Lung (tissue), 12 donors: ENCODE measurements around the gene SYP. TPM values are rescaled to one million over a fixed set of nuclear protein-coding genes. Genes with fewer than 3 reads are reported as not detected.
"Not testable (repeated sequence)": the region's sequence is repeated elsewhere in the genome, so short reads cannot be mapped to it uniquely, and the experiment has no call there.

ENCODE experiments used
- ATAC-seq: fragments of 200-7000 bp; cut with Tn5 transposase; one replicate; pipeline ENCODE4 v1.9.1; 2020; ENCODE audit warnings: moderate number of reproducible peaks; ENCODE audit not compliant: insufficient read depth, low FRiP score
- DNase-seq, 3 donors: peaks; one replicate each; pipeline ENCODE4 v3.0.0-alpha.2; 2013 to 2017
- H3K27ac ChIP-seq, 2 donors: one replicate each; pipeline ENCODE4 v1.5.1; 2013; ENCODE audit warnings: mild to moderate bottlenecking in 2 of 2, moderate library complexity in 2 of 2, control low read depth in 1 of 2, inconsistent platforms in 1 of 2, low read depth in 1 of 2, low read length in 1 of 2
- H3K27me3 ChIP-seq, 3 donors: one replicate each; pipeline ENCODE4 v1.5.1; 2013; ENCODE audit warnings: low read length in 2 of 3; ENCODE audit not compliant: control insufficient read depth in 3 of 3, insufficient read depth in 3 of 3
- H3K36me3 ChIP-seq, 4 donors: one replicate each; pipeline ENCODE4 v1.5.1; 2013; ENCODE audit warnings: low read length in 4 of 4, mild to moderate bottlenecking in 1 of 4, moderate library complexity in 1 of 4; ENCODE audit not compliant: control insufficient read depth in 4 of 4, insufficient read depth in 4 of 4
- H3K4me1 ChIP-seq, 5 donors: one replicate each; pipeline ENCODE4 v1.5.1; 2013; ENCODE audit warnings: low read length in 5 of 5, mild to moderate bottlenecking in 2 of 5, moderate library complexity in 1 of 5; ENCODE audit not compliant: control insufficient read depth in 5 of 5, insufficient read depth in 5 of 5
- H3K4me3 ChIP-seq: one replicate; pipeline ENCODE4 v1.5.1; 2013; ENCODE audit warnings: mild to moderate bottlenecking, control low read depth, moderate library complexity
- H3K9ac ChIP-seq, 2 donors: one replicate each; pipeline ENCODE4 v1.5.1; 2013; ENCODE audit warnings: low read length in 2 of 2, control low read depth in 1 of 2; ENCODE audit not compliant: insufficient read depth in 1 of 2
- H3K9me3 ChIP-seq, 4 donors: one replicate each; pipeline ENCODE4 v1.5.1; 2013; ENCODE audit warnings: low read length in 3 of 4, mild to moderate bottlenecking in 1 of 4, moderate library complexity in 1 of 4; ENCODE audit not compliant: control insufficient read depth in 4 of 4, insufficient read depth in 3 of 4
- CTCF ChIP-seq: IDR thresholded peaks from 2 replicates; pipeline ENCODE4 v1.5.1; 2012; ENCODE audit warnings: mild to moderate bottlenecking; ENCODE audit errors: control extremely low read depth, extremely low read depth
- WGBS, 2 donors: extraction: QIAGEN DNeasy Blood & Tissue Kit; methylation state at CpG; one replicate each; pipeline ENCODE4 v1.1.7; 2013; 5-methylcytosine and 5-hydroxymethylcytosine counted together
- polyA plus RNA-seq, 2 donors: library from polyadenylated mRNA; stranded (reverse); fragments of 200-250 nt; gene quantifications; one replicate each; pipeline ENCODE4 v1.2.1, GENCODE V29; 2013
- total RNA-seq, 2 donors: library from RNA; depleted of rRNA in 1 of 2; stranded (reverse); fragments of >200 nt in 1 of 2; gene quantifications; one replicate each; pipeline ENCODE4 v1.2.1, GENCODE V29; 2014 to 2021
- donor health status: control.
- donor health status: control.
- donor health status: Bipolar disorder and iron deficiency.
- donor health status: healthy.
- donor health status: DM: yes; HTN: yes; CAD: no.

Gene SYP
- total and polyA plus RNA-seq, 4 donors: 3.2 to 5.6 (median 4.9) TPM

- no peak overlapping the region for H3K4me3 ChIP-seq
- DNase-seq (peak; percentile 91 to 94 (median 93)), ATAC-seq (peak; percentile 93)
- peak overlapping the region; percentile 80 to 87 for H3K27ac ChIP-seq
- peak overlapping the region; percentile 46 to 93 for H3K9ac ChIP-seq
- no peaks in the 10 kb centered on the region for H3K4me1 ChIP-seq
- peak; percentile 65 for TF ChIP-seq CTCF
- no peaks in the 10 kb centered on the region for H3K36me3 ChIP-seq
- H3K27me3 ChIP-seq: no peaks in the 10 kb centered on the region
- WGBS, 2 donors: 3 to 41% methylated on average over 39 to 65 of the region's 65 CpGs
- H3K9me3 ChIP-seq: peaks cover 0 to 8% (median 0%) of the 10 kb centered on the region in 4 donors
These were observed 43.8 kb downstream of the SYP start for GRCh38 chrX:49155900-49156837.

- no peaks in the 10 kb centered on the region for H3K36me3 ChIP-seq
- peaks cover 0 to 8% (median 0%) of the 10 kb centered on the region in 4 donors for H3K9me3 ChIP-seq
- H3K4me3 ChIP-seq: peak overlapping the region; percentile 30
- peak; percentile 61 to 84 (median 78) for DNase-seq
- no peaks in the 10 kb centered on the region for H3K27me3 ChIP-seq
- H3K9ac ChIP-seq: peak overlapping the region in 1 of 2 donors; percentile 51
- 1 to 45% methylated on average over 18 of the region's 18 CpGs for WGBS, 2 donors
- ATAC-seq: peak; percentile 54
- peak overlapping the region; percentile 80 to 87 for H3K27ac ChIP-seq
- TF ChIP-seq CTCF: no peak
- H3K4me1 ChIP-seq: no peaks in the 10 kb centered on the region
These were observed 44.6 kb downstream of the SYP start for GRCh38 chrX:49155243-49155899.

GRCh38 chrX:49153467-49153866, 46.5 kb downstream of the SYP start:
- Histone ChIP-seq H3K27ac (no peak overlapping the region), H3K36me3 (no peaks in the 10 kb centered on the region), H3K4me1 (no peaks in the 10 kb centered on the region), H3K9me3 (peaks cover 0 to 5% (median under 1%) of the 10 kb centered on the region in 4 donors), H3K4me3 (no peak overlapping the region), H3K9ac (no peak overlapping the region), H3K27me3 (no peaks in the 10 kb centered on the region)
- TF ChIP-seq CTCF: no peak
- 89 to 93% methylated on average over 1 of the region's 1 CpG for WGBS, 2 donors
- DNase-seq: no peak
- no peak for ATAC-seq

GRCh38 chrX:49149291-49149690, 50.7 kb downstream of the SYP start:
- H3K27me3 ChIP-seq, H3K4me3 ChIP-seq, H3K9me3 ChIP-seq, H3K36me3 ChIP-seq, DNase-seq, ATAC-seq, H3K4me1 ChIP-seq, H3K27ac ChIP-seq, H3K9ac ChIP-seq: not testable (repeated sequence)
- 91 to 99% methylated on average over 12 to 14 of the region's 14 CpGs for WGBS, 2 donors

- not testable (repeated sequence) for H3K36me3 ChIP-seq, H3K9ac ChIP-seq, H3K9me3 ChIP-seq, H3K4me3 ChIP-seq, DNase-seq, H3K4me1 ChIP-seq, H3K27me3 ChIP-seq, ATAC-seq
- WGBS, 2 donors: 74 to 80% methylated on average over 21 of the region's 21 CpGs
- peak overlapping the region in 1 of 2 donors; percentile 56 for H3K27ac ChIP-seq
These were observed 51.4 kb downstream of the SYP start for GRCh38 chrX:49148390-49149100.
